A549 (cell line): ENCODE results near the gene TBX10. TPM values are rescaled to one million over a fixed set of nuclear protein-coding genes. Genes with fewer than 3 reads are reported as not detected.

ENCODE experiments used
- ATAC-seq, 2 experiments: fragments of 200-7000 bp in 1 of 2; fragments of >200 bp in 1 of 2; cut with Nextera tagmentation in 1 of 2; cut with Tn5 transposase in 1 of 2; 3 replicates each; pipeline versions ENCODE4 v1.8.0 to v1.9.1; 2018 to 2020; ENCODE audit warnings: mild to moderate bottlenecking in 1 of 2, moderate library complexity in 1 of 2
- CTCF ChIA-PET: fragments of 300-600 bp; sonication (Branson Sonifier 250); formaldehyde crosslinking; extraction: SDS; loops from one replicate; lab custom pipeline; 2021; ENCODE audit warnings: antibody characterized with exemption, inconsistent platforms; lab: Yijun Ruan, JAX
- POLR2A ChIA-PET: fragments of 350-600 bp; formaldehyde crosslinking; extraction: SDS; loops from one replicate; lab custom pipeline; 2021; ENCODE audit warnings: antibody characterized with exemption, inconsistent platforms; lab: Yijun Ruan, JAX
- DNase-seq, 2 experiments: peaks; one replicate each; pipeline versions ENCODE4 v3.0.0 to v3.0.0-alpha.2; 2011 to 2016; ENCODE audit warnings: low read depth in 1 of 2, low spot score in 1 of 2
- FAIRE-seq: peaks from 2 replicates; lab custom pipeline; 2011; peaks lifted over from hg19 to GRCh38; lab: Jason Lieb, UNC
- H3K27ac ChIP-seq, 2 experiments: fragments of >200 bp; sonication (Bioruptor Twin); formaldehyde crosslinking; 3 replicates each; pipeline ENCODE4 v1.5.1; 2016 to 2017
- H3K4me1 ChIP-seq: fragments of >200 bp; sonication (Bioruptor Twin); formaldehyde crosslinking; 3 replicates; pipeline ENCODE4 v1.6.1; 2016
- H3K4me2 ChIP-seq: fragments of >200 bp; sonication (Bioruptor Twin); formaldehyde crosslinking; 3 replicates; pipeline ENCODE4 v1.6.1; 2016
- H3K4me3 ChIP-seq: fragments of >200 bp; sonication (Bioruptor Twin); formaldehyde crosslinking; 3 replicates; pipeline ENCODE4 v1.5.1; 2016
- H3K9me3 ChIP-seq: fragments of >200 bp; sonication (Bioruptor Twin); formaldehyde crosslinking; 3 replicates; pipeline ENCODE4 v1.6.1; 2016
- CEBPB ChIP-seq, 2 experiments: fragments of >200 bp in 1 of 2; sonication (Bioruptor Twin) in 1 of 2; formaldehyde crosslinking in 1 of 2; IDR thresholded peaks; 2 replicates each; pipeline ENCODE4 v1.6.1; 2012 to 2016
- CHD2 ChIP-seq: fragments of 150-350 bp; IDR thresholded peaks from 2 replicates; pipeline ENCODE4 v1.6.1; 2014; ENCODE audit warnings: low read length; ENCODE audit not compliant: partially characterized antibody
- CHD4 ChIP-seq: fragments of 200-600 bp; sonication (generic); IDR thresholded peaks from 2 replicates; pipeline ENCODE4 v1.6.1; 2016; ENCODE audit warnings: antibody characterized with exemption, mild to moderate bottlenecking, borderline replicate concordance
- EHF ChIP-seq: fragments of 250-450 bp; sonication (Bioruptor Pico); IDR thresholded peaks from 2 replicates; pipeline ENCODE4 v1.5.0; 2020; ENCODE audit warnings: mild to moderate bottlenecking
- EP300 ChIP-seq, 2 experiments: fragments of >200 bp; sonication (Bioruptor Twin); formaldehyde crosslinking; IDR thresholded peaks; 2 replicates in 1 of 2; 3 replicates in 1 of 2; pipeline ENCODE4 v1.6.1; 2016 to 2017
- ESRRA ChIP-seq: fragments of 150-350 bp; IDR thresholded peaks from 2 replicates; pipeline ENCODE4 v1.6.1; 2014; ENCODE audit warnings: mild to moderate bottlenecking, low read length, borderline replicate concordance
- FOSB ChIP-seq: fragments of 250-450 bp; sonication (Bioruptor Pico); IDR thresholded peaks from 2 replicates; pipeline ENCODE4 v1.5.0; 2020; ENCODE audit warnings: mild to moderate bottlenecking, moderate library complexity
- KDM1A ChIP-seq: fragments of 200-600 bp; sonication (generic); IDR thresholded peaks from 2 replicates; pipeline ENCODE4 v1.6.1; 2016; ENCODE audit warnings: low read depth, mild to moderate bottlenecking
- MYC ChIP-seq: IDR thresholded peaks from 2 replicates; pipeline ENCODE4 v1.6.1; 2012; ENCODE audit warnings: mild to moderate bottlenecking, inconsistent platforms, low read length, improper control_type of control experiment, borderline replicate concordance
- NFE2L2 ChIP-seq: fragments of 150-350 bp; conservative IDR thresholded peaks from 2 replicates; pipeline ENCODE4 v1.6.1; 2014; ENCODE audit warnings: low read length
- PHF8 ChIP-seq: fragments of 200-600 bp; sonication (generic); IDR thresholded peaks from 2 replicates; pipeline ENCODE4 v1.6.1; 2016; ENCODE audit warnings: low read depth, mild to moderate bottlenecking, antibody characterized with exemption, moderate library complexity, borderline replicate concordance
- POLR2A ChIP-seq: IDR thresholded peaks from 2 replicates; pipeline ENCODE4 v1.6.1; 2012; ENCODE audit warnings: mild to moderate bottlenecking, low read length
- POLR2AphosphoS2 ChIP-seq: conservative IDR thresholded peaks from 2 replicates; pipeline ENCODE4 v1.6.1; 2012; ENCODE audit warnings: low read length, improper control_type of control experiment, inconsistent platforms
- RAD21 ChIP-seq, 2 experiments: fragments of >200 bp in 1 of 2; sonication (Bioruptor Twin) in 1 of 2; formaldehyde crosslinking in 1 of 2; IDR thresholded peaks in 1 of 2; conservative IDR thresholded peaks in 1 of 2; 2 replicates in 1 of 2; 3 replicates in 1 of 2; pipeline ENCODE4 v1.6.1; 2012 to 2018; ENCODE audit warnings: inconsistent platforms in 1 of 2
- RCOR1 ChIP-seq: fragments of 150-350 bp; IDR thresholded peaks from 2 replicates; pipeline ENCODE4 v1.6.1; 2014; ENCODE audit warnings: antibody characterized with exemption, low read length, low read depth
- RFX5 ChIP-seq: fragments of 450-650 bp; IDR thresholded peaks from 2 replicates; pipeline ENCODE4 v1.7.1; 2014; ENCODE audit warnings: antibody characterized with exemption, mild to moderate bottlenecking, moderate library complexity
- RNF2 ChIP-seq: fragments of 200-600 bp; sonication (generic); IDR thresholded peaks from 2 replicates; pipeline ENCODE4 v1.6.1; 2016; ENCODE audit warnings: low read depth, mild to moderate bottlenecking, antibody characterized with exemption, moderate library complexity, borderline replicate concordance
- SREBF2 ChIP-seq: fragments of 450-650 bp; IDR thresholded peaks from 2 replicates; pipeline ENCODE4 v1.6.1; 2014; ENCODE audit warnings: mild to moderate bottlenecking, moderate library complexity
- TFCP2L1 ChIP-seq: fragments of 250-450 bp; sonication (Bioruptor Pico); IDR thresholded peaks from 2 replicates; pipeline ENCODE4 v1.5.0; 2021; ENCODE audit warnings: mild to moderate bottlenecking
- ZNF302 ChIP-seq: fragments of 250-450 bp; sonication (Bioruptor Pico); IDR thresholded peaks from 2 replicates; pipeline ENCODE4 v1.9.0; 2021; ENCODE audit warnings: inconsistent platforms, mild to moderate bottlenecking, moderate library complexity
- ZSCAN20 ChIP-seq: fragments of 250-450 bp; sonication (Bioruptor Pico); IDR thresholded peaks from 2 replicates; pipeline ENCODE4 v1.8.0; 2022; ENCODE audit warnings: mild to moderate bottlenecking, moderate library complexity
- WGBS: methylation state at CpG from one replicate; pipeline ENCODE4 v1.1.6; 2017; ENCODE audit errors: missing lambda C conversion rate; 5-methylcytosine and 5-hydroxymethylcytosine counted together
- polyA plus RNA-seq, 4 experiments: library from polyadenylated mRNA; depleted of rRNA in 3 of 4; stranded (reverse); fragments of >200 nt; fragmentation: RNase III in 1 of 4; extraction: RNeasy Plus Mini Kit Qiagen cat#74134 plus additional on column Dnase treatment in 1 of 4; gene quantifications; 2 replicates in 3 of 4; 3 replicates in 1 of 4; pipeline ENCODE4 v1.2.3, GENCODE V29; 2011 to 2017
- TF ChIP-seq, protein P1 (sequence below): fragments of 250-450 bp; sonication (Bioruptor Pico); IDR thresholded peaks from 2 replicates; pipeline ENCODE4 v1.5.0; 2021; ENCODE audit warnings: mild to moderate bottlenecking, moderate library complexity, borderline replicate concordance
- TF ChIP-seq, protein P2 (sequence below): fragments of 450-650 bp; IDR thresholded peaks from 2 replicates; pipeline ENCODE4 v1.6.1; 2014; ENCODE audit warnings: antibody characterized with exemption
- TF ChIP-seq, protein P3 (sequence below): fragments of >200 bp; sonication (Bioruptor Twin); formaldehyde crosslinking; IDR thresholded peaks from 2 replicates; pipeline ENCODE4 v1.6.1; 2016
- TF ChIP-seq, protein P4 (sequence below): fragments of 250-450 bp; sonication (Bioruptor Pico); IDR thresholded peaks from 2 replicates; pipeline ENCODE4 v1.5.0; 2020; ENCODE audit warnings: low read depth, mild to moderate bottlenecking, moderate library complexity
- TF ChIP-seq, protein P5 (sequence below): fragments of >200 bp; sonication (Bioruptor Twin); formaldehyde crosslinking; IDR thresholded peaks from 3 replicates; pipeline ENCODE4 v1.5.1; 2016
- TF ChIP-seq, protein P6 (sequence below): fragments of >200 bp; sonication (Bioruptor Twin); formaldehyde crosslinking; IDR thresholded peaks from 3 replicates; pipeline ENCODE4 v1.6.1; 2016

The TBX10 gene
- polyA plus RNA-seq, 2 of the 4 experiments (the other 2 are of a cell fraction) = not detected

DNA sequence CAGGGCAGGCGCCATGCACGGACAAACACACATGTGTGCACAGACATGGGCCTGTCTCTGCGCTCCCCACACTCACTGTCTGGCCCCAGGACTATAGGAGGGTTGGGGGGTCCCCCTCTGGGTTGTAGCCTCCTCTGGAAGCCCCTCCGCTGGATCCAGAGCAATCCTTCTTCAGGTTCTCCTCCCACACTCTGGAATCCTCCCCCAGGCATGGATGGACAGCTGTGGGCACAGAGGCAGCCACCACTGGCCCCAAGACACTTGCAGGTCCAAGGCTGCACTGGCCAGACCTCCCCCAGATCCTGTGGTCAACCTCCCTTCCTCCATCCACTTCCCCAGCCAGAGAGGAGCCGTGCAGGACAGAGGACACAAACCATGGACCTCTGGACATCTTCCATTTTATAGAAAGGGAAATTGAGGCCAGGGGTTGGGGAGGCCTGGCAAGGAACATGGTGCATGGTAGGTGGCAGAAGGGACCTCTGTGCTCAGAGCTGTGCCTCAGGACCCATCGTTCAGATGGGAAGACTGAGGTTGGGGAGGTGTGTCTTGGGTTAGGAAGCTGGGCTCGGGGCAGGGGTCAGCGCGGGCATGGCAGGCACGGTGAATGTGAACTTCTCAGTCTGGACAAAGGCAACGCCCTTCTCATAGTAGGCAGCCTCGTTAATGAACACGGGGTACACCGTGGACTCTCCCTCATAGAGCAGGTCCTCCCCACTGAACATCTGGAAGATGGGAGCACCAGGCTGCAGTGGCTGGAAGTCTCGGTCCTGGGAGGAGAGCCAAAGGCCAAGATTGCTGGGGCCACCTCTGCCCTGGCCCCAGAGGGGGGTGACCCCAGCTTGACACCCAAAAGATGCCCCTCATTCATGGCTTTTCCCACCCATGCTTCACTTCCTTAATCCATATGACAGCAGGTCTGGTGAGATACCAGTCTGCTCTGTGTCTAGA, 2.9 kb upstream of the TBX10 start:
- WGBS = 65% methylated on average over 13 of the region's 15 CpGs
- TF ChIP-seq ESRRA (no peak), PHF8 (no peak), FOSB (CRISPR knock-in tag) (no peak), SREBF2 (no peak), RAD21 (conservative IDR thresholded peaks at IDR 0.05 in 1 of 2, IDR thresholded peaks at IDR 0.05 in 1 of 2) (no peak), CEBPB (IDR thresholded peaks at IDR 0.05) (no peak), CHD2 (no peak), NFE2L2 (no peak), ZNF302 (CRISPR knock-in tag) (no peak), CHD4 (no peak), POLR2AphosphoS2 (no peak), TFCP2L1 (CRISPR knock-in tag) (no peak), ZSCAN20 (CRISPR knock-in tag) (no peak), MYC (no peak), RCOR1 (no peak)
- TF ChIP-seq, protein P1, sequence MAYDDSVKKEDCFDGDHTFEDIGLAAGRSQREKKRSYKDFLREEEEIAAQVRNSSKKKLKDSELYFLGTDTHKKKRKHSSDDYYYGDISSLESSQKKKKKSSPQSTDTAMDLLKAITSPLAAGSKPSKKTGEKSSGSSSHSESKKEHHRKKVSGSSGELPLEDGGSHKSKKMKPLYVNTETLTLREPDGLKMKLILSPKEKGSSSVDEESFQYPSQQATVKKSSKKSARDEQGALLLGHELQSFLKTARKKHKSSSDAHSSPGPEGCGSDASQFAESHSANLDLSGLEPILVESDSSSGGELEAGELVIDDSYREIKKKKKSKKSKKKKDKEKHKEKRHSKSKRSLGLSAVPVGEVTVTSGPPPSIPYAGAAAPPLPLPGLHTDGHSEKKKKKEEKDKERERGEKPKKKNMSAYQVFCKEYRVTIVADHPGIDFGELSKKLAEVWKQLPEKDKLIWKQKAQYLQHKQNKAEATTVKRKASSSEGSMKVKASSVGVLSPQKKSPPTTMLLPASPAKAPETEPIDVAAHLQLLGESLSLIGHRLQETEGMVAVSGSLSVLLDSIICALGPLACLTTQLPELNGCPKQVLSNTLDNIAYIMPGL (CRISPR knock-in tag) = no peak
- TF ChIP-seq, protein P2, sequence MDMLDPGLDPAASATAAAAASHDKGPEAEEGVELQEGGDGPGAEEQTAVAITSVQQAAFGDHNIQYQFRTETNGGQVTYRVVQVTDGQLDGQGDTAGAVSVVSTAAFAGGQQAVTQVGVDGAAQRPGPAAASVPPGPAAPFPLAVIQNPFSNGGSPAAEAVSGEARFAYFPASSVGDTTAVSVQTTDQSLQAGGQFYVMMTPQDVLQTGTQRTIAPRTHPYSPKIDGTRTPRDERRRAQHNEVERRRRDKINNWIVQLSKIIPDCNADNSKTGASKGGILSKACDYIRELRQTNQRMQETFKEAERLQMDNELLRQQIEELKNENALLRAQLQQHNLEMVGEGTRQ = no peak
- DNase-seq (no peak), FAIRE-seq (no peak), ATAC-seq (no peak)
- no peaks in the 10 kb centered on the region for H3K4me1 ChIP-seq
- ChIA-PET CTCF (interaction anchor here (1.4 to 12.7 kb wide), 5 partner anchors 12 to 49 kb away, joined by 3 to 169 read pairs (median 5); partner anchors contain the start of gene NUDT8), POLR2A (no interaction called here)
- H3K4me2 ChIP-seq = no peak overlapping the region
- H3K9me3 ChIP-seq = peaks cover 8% of the 10 kb centered on the region; the same call in 2 of the 3 replicates
- H3K4me3 ChIP-seq = no peak overlapping the region
- H3K27ac ChIP-seq = no peak overlapping the region

DNA sequence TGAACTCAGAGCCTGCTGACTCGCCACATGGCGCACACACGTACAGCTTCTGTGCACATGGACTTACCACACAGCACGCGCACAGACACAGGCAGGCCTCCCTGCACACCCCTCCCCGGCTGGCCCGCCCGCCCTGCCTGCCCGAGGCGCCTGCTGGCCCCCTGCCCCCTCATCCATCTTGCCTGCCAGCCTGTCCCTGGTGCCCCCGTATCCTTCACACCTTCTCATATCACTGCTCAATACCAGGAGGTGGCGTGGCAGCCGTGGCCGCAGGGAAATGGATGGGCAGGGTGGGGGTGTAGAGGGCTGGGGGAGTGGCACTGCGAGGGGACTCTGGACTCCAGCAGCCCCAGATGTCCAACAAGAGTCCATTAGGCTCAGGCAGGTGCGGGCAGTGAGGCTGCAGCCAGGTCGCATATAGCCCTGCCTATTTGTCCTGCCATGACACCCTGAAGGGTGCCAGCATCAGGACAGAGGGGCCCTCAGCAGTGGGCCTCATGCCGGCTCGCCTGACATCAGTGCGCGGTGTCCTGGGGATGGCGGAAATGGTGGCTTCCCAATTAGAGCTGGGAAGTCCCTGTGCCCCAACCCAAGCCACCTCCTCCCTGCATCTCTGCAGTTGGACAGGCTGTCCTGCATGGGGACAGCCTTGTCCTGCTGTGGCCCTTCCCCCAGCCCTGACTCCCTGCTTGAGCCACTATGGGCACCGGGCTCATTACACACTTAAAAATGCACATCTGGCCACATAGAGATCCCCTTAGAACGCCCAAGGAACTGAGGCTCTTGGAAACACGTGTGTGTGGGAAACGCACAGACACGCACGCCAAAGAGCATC, 2.0 kb upstream of the TBX10 start:
- FAIRE-seq = no peak
- no peak overlapping the region for H3K27ac ChIP-seq
- ChIA-PET POLR2A (no interaction called here), CTCF (interaction anchor here (0.6 to 12.7 kb wide), 4 partner anchors 12 to 44 kb away, joined by 3 to 169 read pairs (median 8); partner anchors contain the start of gene NUDT8)
- ATAC-seq = no peak
- WGBS = 73% methylated on average over 19 of the region's 28 CpGs
- H3K4me1 ChIP-seq = no peaks in the 10 kb centered on the region
- no peak overlapping the region for H3K4me2 ChIP-seq
- peaks cover 8% of the 10 kb centered on the region; the same call in 2 of the 3 replicates for H3K9me3 ChIP-seq
- no peak overlapping the region for H3K4me3 ChIP-seq
- DNase-seq = no peak
- TF ChIP-seq POLR2A (no peak), RFX5 (no peak), MYC (no peak), KDM1A (no peak), EP300 (IDR thresholded peaks at IDR 0.05) (no peak), CHD4 (no peak), POLR2AphosphoS2 (no peak), EHF (CRISPR knock-in tag) (no peak), RNF2 (no peak)
- TF ChIP-seq, protein P3, sequence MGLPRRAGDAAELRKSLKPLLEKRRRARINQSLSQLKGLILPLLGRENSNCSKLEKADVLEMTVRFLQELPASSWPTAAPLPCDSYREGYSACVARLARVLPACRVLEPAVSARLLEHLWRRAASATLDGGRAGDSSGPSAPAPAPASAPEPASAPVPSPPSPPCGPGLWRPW = no peak
- TF ChIP-seq, protein P4, sequence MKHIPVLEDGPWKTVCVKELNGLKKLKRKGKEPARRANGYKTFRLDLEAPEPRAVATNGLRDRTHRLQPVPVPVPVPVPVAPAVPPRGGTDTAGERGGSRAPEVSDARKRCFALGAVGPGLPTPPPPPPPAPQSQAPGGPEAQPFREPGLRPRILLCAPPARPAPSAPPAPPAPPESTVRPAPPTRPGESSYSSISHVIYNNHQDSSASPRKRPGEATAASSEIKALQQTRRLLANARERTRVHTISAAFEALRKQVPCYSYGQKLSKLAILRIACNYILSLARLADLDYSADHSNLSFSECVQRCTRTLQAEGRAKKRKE (CRISPR knock-in tag) = no peak
- TF ChIP-seq, protein P5, sequence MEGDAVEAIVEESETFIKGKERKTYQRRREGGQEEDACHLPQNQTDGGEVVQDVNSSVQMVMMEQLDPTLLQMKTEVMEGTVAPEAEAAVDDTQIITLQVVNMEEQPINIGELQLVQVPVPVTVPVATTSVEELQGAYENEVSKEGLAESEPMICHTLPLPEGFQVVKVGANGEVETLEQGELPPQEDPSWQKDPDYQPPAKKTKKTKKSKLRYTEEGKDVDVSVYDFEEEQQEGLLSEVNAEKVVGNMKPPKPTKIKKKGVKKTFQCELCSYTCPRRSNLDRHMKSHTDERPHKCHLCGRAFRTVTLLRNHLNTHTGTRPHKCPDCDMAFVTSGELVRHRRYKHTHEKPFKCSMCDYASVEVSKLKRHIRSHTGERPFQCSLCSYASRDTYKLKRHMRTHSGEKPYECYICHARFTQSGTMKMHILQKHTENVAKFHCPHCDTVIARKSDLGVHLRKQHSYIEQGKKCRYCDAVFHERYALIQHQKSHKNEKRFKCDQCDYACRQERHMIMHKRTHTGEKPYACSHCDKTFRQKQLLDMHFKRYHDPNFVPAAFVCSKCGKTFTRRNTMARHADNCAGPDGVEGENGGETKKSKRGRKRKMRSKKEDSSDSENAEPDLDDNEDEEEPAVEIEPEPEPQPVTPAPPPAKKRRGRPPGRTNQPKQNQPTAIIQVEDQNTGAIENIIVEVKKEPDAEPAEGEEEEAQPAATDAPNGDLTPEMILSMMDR = no peak
- TF ChIP-seq, protein P6, sequence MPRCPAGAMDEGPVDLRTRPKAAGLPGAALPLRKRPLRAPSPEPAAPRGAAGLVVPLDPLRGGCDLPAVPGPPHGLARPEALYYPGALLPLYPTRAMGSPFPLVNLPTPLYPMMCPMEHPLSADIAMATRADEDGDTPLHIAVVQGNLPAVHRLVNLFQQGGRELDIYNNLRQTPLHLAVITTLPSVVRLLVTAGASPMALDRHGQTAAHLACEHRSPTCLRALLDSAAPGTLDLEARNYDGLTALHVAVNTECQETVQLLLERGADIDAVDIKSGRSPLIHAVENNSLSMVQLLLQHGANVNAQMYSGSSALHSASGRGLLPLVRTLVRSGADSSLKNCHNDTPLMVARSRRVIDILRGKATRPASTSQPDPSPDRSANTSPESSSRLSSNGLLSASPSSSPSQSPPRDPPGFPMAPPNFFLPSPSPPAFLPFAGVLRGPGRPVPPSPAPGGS = no peak
